HFFc6 (cell line): ENCODE measurements around the gene ZCCHC14. TPM values are rescaled to one million over a fixed set of nuclear protein-coding genes. Genes with fewer than 3 reads are reported as not detected.

Source experiments
- DNase-seq: peaks from one replicate; pipeline ENCODE4 v3.0.0-alpha.2; 2018
- H3K27ac Mint-ChIP-seq: 2 replicates; pipeline ENCODE4 v1.8.0; 2020; ENCODE audit warnings: mild to moderate bottlenecking, mixed read lengths
- H3K27me3 Mint-ChIP-seq: 2 replicates; pipeline ENCODE4 v1.8.0; 2021; ENCODE audit warnings: mild to moderate bottlenecking, moderate library complexity, mixed read lengths; ENCODE audit not compliant: insufficient read depth
- H3K36me3 Mint-ChIP-seq: 2 replicates; pipeline ENCODE4 v1.8.0; 2021; ENCODE audit warnings: low read depth, mixed read lengths
- H3K4me1 Mint-ChIP-seq: 2 replicates; pipeline ENCODE4 v1.8.0; 2020; ENCODE audit warnings: low read depth, mixed read lengths
- H3K4me3 Mint-ChIP-seq: 2 replicates; pipeline ENCODE4 v1.8.0; 2020; ENCODE audit warnings: mild to moderate bottlenecking, moderate library complexity, mixed read lengths
- H3K9me3 Mint-ChIP-seq: 2 replicates; pipeline ENCODE4 v1.8.0; 2020; ENCODE audit warnings: mild to moderate bottlenecking, mixed read lengths
- total RNA-seq, 6 experiments: library from RNA; stranded (reverse); fragmentation: NEBNext Ultra II Directional; extraction: Animal tissue kit (Norgen Biotek cat#: 25700); gene quantifications; 2 replicates in 1 of 6; 3 replicates in 5 of 6; pipeline ENCODE4 v1.2.3, GENCODE V29; 2021
- TF ChIP-seq, protein P1 (sequence below): fragments of 200-600 bp; sonication (generic); IDR thresholded peaks from 2 replicates; pipeline ENCODE4 v1.5.0; 2021; ENCODE audit warnings: antibody characterized with exemption, mild to moderate bottlenecking

Gene ZCCHC14
- total RNA-seq, 6 experiments from 2014 or later: 10.6 to 13.7 (median 13.3) TPM

DNA sequence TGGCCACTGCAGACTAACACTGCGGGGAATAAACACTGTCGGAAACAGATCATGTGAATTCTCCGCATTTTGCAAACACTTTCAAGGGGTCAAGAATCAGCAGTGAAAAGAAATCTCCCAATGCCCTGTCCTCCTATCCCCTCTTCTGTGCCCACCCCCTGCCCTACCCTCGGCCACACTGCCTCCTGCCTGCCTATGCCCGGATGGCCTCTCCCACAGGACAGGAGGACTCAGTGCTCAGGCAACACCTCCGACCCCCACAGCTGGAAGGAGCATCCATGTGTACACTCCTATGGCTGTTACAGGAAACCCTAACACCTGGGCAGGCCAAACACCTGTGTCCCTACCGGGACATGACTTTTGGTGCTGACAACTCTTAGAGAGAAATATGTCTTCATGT lies 133.7 kb downstream of the ZCCHC14 start:
- TF ChIP-seq, protein P1, sequence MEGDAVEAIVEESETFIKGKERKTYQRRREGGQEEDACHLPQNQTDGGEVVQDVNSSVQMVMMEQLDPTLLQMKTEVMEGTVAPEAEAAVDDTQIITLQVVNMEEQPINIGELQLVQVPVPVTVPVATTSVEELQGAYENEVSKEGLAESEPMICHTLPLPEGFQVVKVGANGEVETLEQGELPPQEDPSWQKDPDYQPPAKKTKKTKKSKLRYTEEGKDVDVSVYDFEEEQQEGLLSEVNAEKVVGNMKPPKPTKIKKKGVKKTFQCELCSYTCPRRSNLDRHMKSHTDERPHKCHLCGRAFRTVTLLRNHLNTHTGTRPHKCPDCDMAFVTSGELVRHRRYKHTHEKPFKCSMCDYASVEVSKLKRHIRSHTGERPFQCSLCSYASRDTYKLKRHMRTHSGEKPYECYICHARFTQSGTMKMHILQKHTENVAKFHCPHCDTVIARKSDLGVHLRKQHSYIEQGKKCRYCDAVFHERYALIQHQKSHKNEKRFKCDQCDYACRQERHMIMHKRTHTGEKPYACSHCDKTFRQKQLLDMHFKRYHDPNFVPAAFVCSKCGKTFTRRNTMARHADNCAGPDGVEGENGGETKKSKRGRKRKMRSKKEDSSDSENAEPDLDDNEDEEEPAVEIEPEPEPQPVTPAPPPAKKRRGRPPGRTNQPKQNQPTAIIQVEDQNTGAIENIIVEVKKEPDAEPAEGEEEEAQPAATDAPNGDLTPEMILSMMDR: no peak
- DNase-seq: no peak
- H3K4me3 Mint-ChIP-seq: no peak overlapping the region
- H3K27ac Mint-ChIP-seq: no peak overlapping the region
- H3K27me3 Mint-ChIP-seq: peaks cover 3% of the 10 kb centered on the region; the same call in 1 of the 2 replicates
- no peaks in the 10 kb centered on the region for H3K9me3 Mint-ChIP-seq
- H3K4me1 Mint-ChIP-seq: peaks cover 10% of the 10 kb centered on the region
- peaks cover 10% of the 10 kb centered on the region; the same call in 1 of the 2 replicates for H3K36me3 Mint-ChIP-seq

GRCh38 chr16:87358696-87359095 lies 134.1 kb downstream of the ZCCHC14 start:
- H3K4me3 Mint-ChIP-seq: no peak overlapping the region
- no peak for DNase-seq

GRCh38 chr16:87358250-87358649 lies 134.6 kb downstream of the ZCCHC14 start:
- DNase-seq: no peak
- Mint-ChIP-seq H3K36me3 (peaks cover 10% of the 10 kb centered on the region; the same call in 1 of the 2 replicates), H3K9me3 (no peaks in the 10 kb centered on the region), H3K4me3 (no peak overlapping the region), H3K27me3 (peaks cover 3% of the 10 kb centered on the region; the same call in 1 of the 2 replicates), H3K27ac (no peak overlapping the region), H3K4me1 (peaks cover 1% of the 10 kb centered on the region)
- TF ChIP-seq, protein P1: no peak

More at GRCh38 chr16:87358696-87359095, 134.1 kb downstream of the ZCCHC14 start:
- H3K27ac Mint-ChIP-seq: no peak overlapping the region
- TF ChIP-seq, protein P1: no peak
- no peaks in the 10 kb centered on the region for H3K9me3 Mint-ChIP-seq
- H3K4me1 Mint-ChIP-seq: peaks cover 6% of the 10 kb centered on the region
- H3K27me3 Mint-ChIP-seq: peaks cover 3% of the 10 kb centered on the region; the same call in 1 of the 2 replicates
- H3K36me3 Mint-ChIP-seq: peaks cover 10% of the 10 kb centered on the region; the same call in 1 of the 2 replicates

DNA sequence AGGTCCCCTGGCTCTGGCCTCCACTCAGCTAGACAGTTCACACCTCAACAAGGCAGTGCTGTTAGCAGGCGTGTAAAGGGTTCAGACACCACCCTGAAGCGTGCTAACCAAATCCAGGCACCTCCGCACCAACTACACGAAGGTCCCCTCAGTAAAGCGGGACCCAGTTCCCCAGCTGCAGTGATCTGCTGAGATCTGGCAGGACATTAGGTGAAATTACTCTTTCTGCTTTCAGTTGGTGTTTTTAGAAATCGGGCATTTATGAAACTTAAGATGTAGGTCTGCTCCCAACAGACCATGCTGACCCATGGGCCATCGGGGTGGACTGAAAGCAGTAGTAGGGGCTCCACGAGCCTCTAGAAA lies 136.4 kb downstream of the ZCCHC14 start:
- Mint-ChIP-seq H3K9me3 (no peaks in the 10 kb centered on the region), H3K27ac (no peak overlapping the region), H3K27me3 (peaks cover 3% of the 10 kb centered on the region; the same call in 1 of the 2 replicates), H3K4me3 (no peak overlapping the region), H3K36me3 (peaks cover 10% of the 10 kb centered on the region; the same call in 1 of the 2 replicates), H3K4me1 (peaks cover 9% of the 10 kb centered on the region)
- TF ChIP-seq, protein P1: no peak
- DNase-seq: no peak

Other genes starting within 250 kb of the ZCCHC14 start
- gene C16orf95, start 175.6 kb downstream of the ZCCHC14 start, total RNA-seq: 10 to 100 TPM in 5 of 6 experiments, 1 to 10 TPM in 1; 8.5 to 15.0 (median 11.7) TPM
- 10 to 100 TPM; 23.0 to 30.0 (median 25.1) TPM for gene FBXO31, start 109.2 kb downstream of the ZCCHC14 start, total RNA-seq
- 100 to 1,000 TPM in 2 of 6 experiments, 10 to 100 TPM in 4; 81.3 to 112 (median 85.4) TPM for gene MAP1LC3B, start 100.7 kb downstream of the ZCCHC14 start, total RNA-seq
- gene JPH3, start 109.5 kb upstream of the ZCCHC14 start, total RNA-seq: not detected